GM12891 (cell line): ENCODE measurements around the gene DST.

Experiments used
- PAX5 ChIP-seq: IDR thresholded peaks from 2 replicates; pipeline ENCODE4 v1.6.1; 2011; ENCODE audit warnings: low read length, moderate library complexity, mild to moderate bottlenecking; ENCODE audit not compliant: insufficient read depth, severe bottlenecking
- POLR2A ChIP-seq: IDR thresholded peaks from 2 replicates; pipeline ENCODE4 v1.6.1; 2011; ENCODE audit warnings: low read depth, low read length, control low read depth
- POLR2AphosphoS5 ChIP-seq: IDR thresholded peaks from 2 replicates; pipeline ENCODE4 v1.6.1; 2011; ENCODE audit warnings: low read depth, low read length, control low read depth
- POU2F2 ChIP-seq: IDR thresholded peaks from 2 replicates; pipeline ENCODE4 v1.6.1; 2011; ENCODE audit warnings: low read depth, mild to moderate bottlenecking, control low read depth, low read length, moderate library complexity
- SPI1 ChIP-seq: IDR thresholded peaks from 2 replicates; pipeline ENCODE4 v1.6.1; 2011; ENCODE audit warnings: low read depth, low read length, control low read depth
- TAF1 ChIP-seq: IDR thresholded peaks from 2 replicates; pipeline ENCODE4 v1.6.1; 2011; ENCODE audit warnings: low read depth, low read length, control low read depth

DNA sequence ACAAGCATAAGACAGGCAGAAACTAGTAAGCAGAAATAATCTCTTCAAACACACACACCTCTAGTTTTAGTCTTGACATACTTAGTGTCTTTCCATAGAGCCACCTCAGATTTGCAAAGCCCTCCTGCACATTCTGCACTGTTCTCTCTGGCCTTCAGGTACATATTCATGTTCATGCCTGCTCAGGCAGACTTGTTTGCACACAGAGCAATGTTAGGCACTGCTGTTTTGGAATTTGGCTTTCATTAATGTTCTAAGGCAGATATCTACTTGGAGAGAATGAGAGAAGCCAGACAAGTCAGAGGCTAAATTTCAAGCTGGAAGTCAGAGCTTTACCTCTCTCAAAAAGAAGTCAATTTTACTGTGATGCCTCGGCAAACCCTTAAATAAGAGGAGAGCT is 21.3 kb upstream of the DST start:
- TF ChIP-seq POLR2A (no peak), POLR2AphosphoS5 (no peak), TAF1 (no peak), POU2F2 (no peak), PAX5 (no peak), SPI1 (no peak)
